Measurements from ENCODE around the gene KCNS1. TPM values are rescaled to one million over a fixed set of nuclear protein-coding genes. Genes with fewer than 3 reads are reported as not detected.

KCNS1 gene
- total RNA-seq, 1 donor from 2014 or later = 0.55 TPM

DNA sequence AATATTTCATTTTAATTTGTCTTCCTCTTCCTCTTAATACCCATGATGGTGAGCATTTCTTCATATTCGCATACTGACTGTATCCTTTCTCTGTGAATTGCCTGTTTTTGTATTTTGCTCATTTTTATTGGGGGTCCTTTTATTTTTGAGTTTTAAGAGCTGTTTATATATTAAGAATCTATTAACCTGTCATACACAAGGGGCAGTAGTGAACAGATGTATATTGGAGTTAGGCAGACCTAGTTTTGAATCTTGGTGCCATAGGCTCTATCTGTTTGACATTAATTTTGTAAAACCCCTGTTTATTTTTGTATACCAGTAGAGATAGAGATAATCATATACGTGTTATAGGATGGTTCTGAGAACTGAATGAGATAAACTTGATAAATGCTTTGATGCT lies 17.1 kb upstream of the KCNS1 start:
- no peak overlapping the region for H3K27ac Mint-ChIP-seq (ENCODE audit: unreplicated experiment)
- TF ChIP-seq, protein P1, sequence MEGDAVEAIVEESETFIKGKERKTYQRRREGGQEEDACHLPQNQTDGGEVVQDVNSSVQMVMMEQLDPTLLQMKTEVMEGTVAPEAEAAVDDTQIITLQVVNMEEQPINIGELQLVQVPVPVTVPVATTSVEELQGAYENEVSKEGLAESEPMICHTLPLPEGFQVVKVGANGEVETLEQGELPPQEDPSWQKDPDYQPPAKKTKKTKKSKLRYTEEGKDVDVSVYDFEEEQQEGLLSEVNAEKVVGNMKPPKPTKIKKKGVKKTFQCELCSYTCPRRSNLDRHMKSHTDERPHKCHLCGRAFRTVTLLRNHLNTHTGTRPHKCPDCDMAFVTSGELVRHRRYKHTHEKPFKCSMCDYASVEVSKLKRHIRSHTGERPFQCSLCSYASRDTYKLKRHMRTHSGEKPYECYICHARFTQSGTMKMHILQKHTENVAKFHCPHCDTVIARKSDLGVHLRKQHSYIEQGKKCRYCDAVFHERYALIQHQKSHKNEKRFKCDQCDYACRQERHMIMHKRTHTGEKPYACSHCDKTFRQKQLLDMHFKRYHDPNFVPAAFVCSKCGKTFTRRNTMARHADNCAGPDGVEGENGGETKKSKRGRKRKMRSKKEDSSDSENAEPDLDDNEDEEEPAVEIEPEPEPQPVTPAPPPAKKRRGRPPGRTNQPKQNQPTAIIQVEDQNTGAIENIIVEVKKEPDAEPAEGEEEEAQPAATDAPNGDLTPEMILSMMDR (IDR thresholded peaks at IDR 0.05) = peak; percentile 40
- H3K27me3 Mint-ChIP-seq (ENCODE audit: low read depth) = peaks cover 34% of the 10 kb centered on the region
- no peaks in the 10 kb centered on the region for H3K36me3 Mint-ChIP-seq (ENCODE audit: low read depth)
- DNase-seq (ENCODE audit: low spot score) = no peak
- no peak overlapping the region for H3K4me3 Mint-ChIP-seq (ENCODE audit: unreplicated experiment)
- H3K4me1 Mint-ChIP-seq (ENCODE audit: low read depth) = no peaks in the 10 kb centered on the region
- peaks cover 10% of the 10 kb centered on the region for H3K9me3 Mint-ChIP-seq (ENCODE audit: low read depth)

DNA sequence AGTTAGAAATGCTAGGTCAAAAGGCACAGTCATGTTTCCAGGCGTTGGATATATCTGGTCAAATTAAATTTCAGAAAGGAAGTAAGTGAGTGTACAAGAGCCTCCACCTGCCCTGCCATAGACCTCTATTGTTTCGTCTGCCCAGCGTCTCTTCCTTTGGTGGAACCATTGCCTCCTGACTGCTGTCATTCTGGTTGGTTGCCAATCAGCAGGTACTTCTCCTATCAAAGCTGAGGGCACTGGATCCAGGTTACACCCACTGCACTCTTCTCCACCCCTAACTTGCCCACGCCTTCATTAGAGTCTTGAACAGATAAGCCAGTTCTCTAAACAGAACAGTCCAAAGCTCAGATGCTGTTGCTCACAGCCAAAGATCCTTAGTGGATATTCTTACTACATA lies 16.7 kb upstream of the KCNS1 start:
- TF ChIP-seq, protein P1 (IDR thresholded peaks at IDR 0.05) = no peak
- H3K4me1 Mint-ChIP-seq (ENCODE audit: low read depth) = no peaks in the 10 kb centered on the region
- DNase-seq (ENCODE audit: low spot score) = no peak
- H3K27ac Mint-ChIP-seq (ENCODE audit: unreplicated experiment) = no peak overlapping the region
- peaks cover 10% of the 10 kb centered on the region for H3K9me3 Mint-ChIP-seq (ENCODE audit: low read depth)
- peaks cover 32% of the 10 kb centered on the region for H3K27me3 Mint-ChIP-seq (ENCODE audit: low read depth)
- H3K36me3 Mint-ChIP-seq (ENCODE audit: low read depth) = no peaks in the 10 kb centered on the region
- H3K4me3 Mint-ChIP-seq (ENCODE audit: unreplicated experiment) = no peak overlapping the region

DNA sequence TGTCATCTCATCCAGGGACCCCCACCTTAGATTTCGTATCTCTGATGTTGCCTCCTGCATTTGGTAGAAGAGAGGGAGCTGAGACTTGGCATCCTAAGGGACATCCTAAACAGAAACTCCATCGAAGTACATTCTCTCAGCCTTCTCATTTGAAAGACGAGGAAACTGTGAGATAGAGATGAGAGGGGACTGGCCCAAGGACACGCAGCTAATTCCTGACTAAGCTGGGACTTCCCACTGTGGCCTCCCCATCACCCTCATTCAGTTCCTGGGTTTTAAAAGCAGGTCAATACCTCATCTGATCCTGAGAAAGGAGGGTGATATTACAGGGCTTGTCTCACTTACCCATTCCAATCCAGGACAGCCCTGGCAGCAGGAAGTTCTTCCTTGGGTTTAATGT lies 14.9 kb upstream of the KCNS1 start:
- no peak for DNase-seq (ENCODE audit: low spot score)
- peaks cover 6% of the 10 kb centered on the region for H3K9me3 Mint-ChIP-seq (ENCODE audit: low read depth)
- no peaks in the 10 kb centered on the region for H3K36me3 Mint-ChIP-seq (ENCODE audit: low read depth)
- no peak overlapping the region for H3K4me3 Mint-ChIP-seq (ENCODE audit: unreplicated experiment)
- H3K4me1 Mint-ChIP-seq (ENCODE audit: low read depth) = no peaks in the 10 kb centered on the region
- TF ChIP-seq, protein P1 (IDR thresholded peaks at IDR 0.05) = no peak
- peaks cover 27% of the 10 kb centered on the region for H3K27me3 Mint-ChIP-seq (ENCODE audit: low read depth)
- H3K27ac Mint-ChIP-seq (ENCODE audit: unreplicated experiment) = no peak overlapping the region

DNA sequence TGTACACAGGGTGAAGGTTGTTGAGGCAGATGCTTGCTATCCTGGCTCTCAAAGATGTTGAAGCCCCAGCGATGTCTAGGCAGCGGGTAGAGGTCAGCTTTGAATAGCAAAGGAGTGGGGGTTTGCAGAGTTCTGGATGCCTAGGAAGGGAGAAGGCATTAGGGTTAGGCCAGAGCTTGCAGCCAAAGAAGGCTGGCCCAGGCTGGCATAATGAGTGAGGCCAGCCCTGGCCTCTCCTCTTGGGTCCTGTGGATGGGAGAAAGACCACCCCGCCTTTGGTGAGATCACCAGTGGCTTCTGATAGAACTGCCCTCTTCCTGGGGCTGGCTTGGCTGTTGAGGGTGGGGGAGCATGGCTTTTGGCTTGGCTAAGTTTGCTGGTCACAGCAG lies 14.5 kb upstream of the KCNS1 start:
- Mint-ChIP-seq H3K9me3 (ENCODE audit: low read depth) (peaks cover 3% of the 10 kb centered on the region), H3K4me1 (ENCODE audit: low read depth) (no peaks in the 10 kb centered on the region), H3K36me3 (ENCODE audit: low read depth) (no peaks in the 10 kb centered on the region), H3K27ac (ENCODE audit: unreplicated experiment) (no peak overlapping the region), H3K4me3 (ENCODE audit: unreplicated experiment) (no peak overlapping the region), H3K27me3 (ENCODE audit: low read depth) (peaks cover 25% of the 10 kb centered on the region)
- DNase-seq (ENCODE audit: low spot score) = no peak
- TF ChIP-seq, protein P1 (IDR thresholded peaks at IDR 0.05) = no peak

DNA sequence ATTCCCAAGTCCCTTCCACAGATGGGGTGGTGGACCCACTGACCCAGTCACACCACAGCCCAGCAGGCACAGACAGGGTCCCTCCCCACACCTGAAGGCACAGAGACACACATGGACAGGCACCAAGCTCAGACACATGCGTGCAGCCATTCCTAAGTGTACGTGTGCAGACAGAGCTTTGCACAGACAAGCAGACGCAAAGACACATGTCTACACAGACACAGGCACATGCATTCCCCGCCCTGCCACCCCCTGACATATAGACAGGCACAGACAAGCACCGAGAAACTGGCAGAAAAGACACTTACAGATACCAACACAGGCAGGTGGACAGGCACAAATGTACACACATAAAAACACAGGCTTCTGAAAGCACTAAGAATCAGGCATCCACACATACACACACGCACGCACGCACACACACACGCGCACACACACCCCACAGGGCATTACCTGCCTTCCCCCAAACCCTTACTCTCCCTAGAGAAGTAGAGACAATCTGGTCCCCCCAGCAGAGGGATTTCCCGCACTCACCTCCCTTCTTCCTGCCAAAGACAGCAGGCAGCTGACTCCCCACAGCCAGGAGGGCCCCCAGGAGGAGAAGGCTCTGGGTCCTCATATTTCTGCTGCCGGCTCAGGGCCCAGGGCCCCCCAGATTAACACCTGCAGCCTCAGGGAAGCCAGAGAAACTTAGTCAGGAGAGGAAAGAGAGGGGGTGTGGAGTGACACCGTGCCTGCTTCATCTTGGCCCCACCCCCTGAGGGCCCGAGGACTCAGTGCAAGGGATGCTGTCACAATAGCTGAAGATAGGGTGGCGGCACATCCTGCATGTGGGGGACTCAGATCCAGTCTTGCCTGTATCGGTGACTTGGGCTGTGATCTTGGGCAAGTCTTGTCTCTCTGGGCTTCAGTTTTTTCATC lies 13.8 kb upstream of the KCNS1 start, which contains the start of gene WFDC5:
WFDC5 (minus strand) TSS at position 710 of the 921 bp plus-strand sequence; CDS start at position 619, 91 bp downstream.
- Mint-ChIP-seq H3K9me3 (ENCODE audit: low read depth) (no peaks in the 10 kb centered on the region), H3K27me3 (ENCODE audit: low read depth) (peaks cover 21% of the 10 kb centered on the region), H3K36me3 (ENCODE audit: low read depth) (no peaks in the 10 kb centered on the region), H3K27ac (ENCODE audit: unreplicated experiment) (no peak within 1 kb of the TSS), H3K4me3 (ENCODE audit: unreplicated experiment) (no peak within 1 kb of the TSS), H3K4me1 (ENCODE audit: low read depth) (no peaks in the 10 kb centered on the region)
- no peak for DNase-seq (ENCODE audit: low spot score)
- TF ChIP-seq, protein P1 (IDR thresholded peaks at IDR 0.05) = no peak

Data from chondrocyte (in vitro differentiated cells).